HG02571 (cell line): Measurements from ENCODE around the gene MED12L.

ENCODE experiments used
- ATAC-seq: cut with Tn5 transposase; IDR thresholded peaks from one replicate; pipeline ENCODE4 v1.9.1; 2021; ENCODE audit warnings: mild to moderate bottlenecking, moderate library complexity; ENCODE audit not compliant: unreplicated experiment

Gene MED12L

GRCh38 chr3:151394611-151395010 is 309.1 kb downstream of the MED12L start:
- ATAC-seq: no peak

- ATAC-seq: no peak
Measured at GRCh38 chr3:151395806-151396205, 310.3 kb downstream of the MED12L start.

- no peak for ATAC-seq
Measured at GRCh38 chr3:151398895-151399294, 313.4 kb downstream of the MED12L start.

- no peak for ATAC-seq
Measured at GRCh38 chr3:151400341-151400740, 314.9 kb downstream of the MED12L start.

DNA sequence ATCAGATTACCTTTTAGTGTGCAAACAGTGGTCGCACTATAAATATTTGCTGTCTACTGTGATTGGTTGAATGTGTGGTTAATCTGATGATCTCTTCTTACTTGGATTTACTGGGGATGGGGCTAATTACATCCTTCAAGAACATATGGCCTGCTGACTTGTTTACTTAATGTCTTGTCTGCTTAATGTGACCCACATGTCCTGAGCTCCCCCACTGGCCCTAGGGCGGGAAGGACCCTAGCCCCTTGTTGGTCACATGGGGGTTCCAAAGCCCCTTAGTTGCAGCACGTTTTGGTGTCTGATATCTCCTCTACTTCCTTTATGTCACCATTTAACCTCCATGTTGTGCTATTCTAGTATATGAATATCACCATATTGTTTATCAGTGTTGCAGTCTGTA is 316.9 kb downstream of the MED12L start:
- ATAC-seq: no peak

- no peak for ATAC-seq
Measured at GRCh38 chr3:151403246-151403645, 317.8 kb downstream of the MED12L start.

GRCh38 chr3:151404316-151404715 is 318.9 kb downstream of the MED12L start:
- ATAC-seq: no peak

DNA sequence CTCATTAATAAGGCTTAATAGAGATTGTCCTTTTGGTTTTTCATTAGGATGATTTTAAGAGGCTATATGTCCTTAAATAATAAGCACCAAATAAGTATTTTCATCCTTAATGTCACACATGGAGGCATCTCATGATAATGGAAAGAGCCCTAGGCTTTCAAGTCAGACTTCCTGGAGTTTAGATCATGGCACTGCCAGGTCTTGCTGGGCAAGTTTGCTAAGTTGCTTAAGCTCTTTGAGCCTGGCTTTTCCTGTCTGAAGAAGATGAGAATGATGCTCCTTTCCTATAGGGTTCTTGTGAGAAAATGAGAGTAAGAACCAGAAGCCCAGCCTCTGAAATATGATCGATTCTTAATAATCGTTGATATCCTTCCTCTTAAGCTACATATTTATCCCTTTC is 322.5 kb downstream of the MED12L start:
- no peak for ATAC-seq

- ATAC-seq: no peak
Measured at GRCh38 chr3:151410891-151411559, 325.6 kb downstream of the MED12L start.

DNA sequence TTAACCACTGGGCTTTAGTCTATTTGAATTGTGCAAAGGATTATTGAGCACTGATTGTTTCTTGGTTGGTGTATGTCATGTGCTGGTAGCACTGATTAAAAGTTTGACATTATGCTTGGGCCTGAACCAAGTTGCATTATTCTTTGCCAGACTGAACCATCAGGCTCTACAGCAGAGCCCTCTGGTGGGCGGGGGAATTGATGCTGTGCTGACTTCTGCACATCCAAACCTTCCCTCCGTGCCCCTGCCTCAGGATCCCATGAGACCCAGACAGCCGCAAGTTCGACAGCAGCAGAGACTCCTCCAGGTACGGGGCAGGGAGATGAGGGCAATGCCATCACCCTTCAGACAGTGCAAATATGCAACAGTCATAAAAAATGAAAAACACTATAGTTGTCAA is 327.5 kb downstream of the MED12L start:
- no peak for ATAC-seq

- ATAC-seq: no peak
Measured at GRCh38 chr3:151415289-151415688, 329.8 kb downstream of the MED12L start.

- no peak for ATAC-seq
Measured at GRCh38 chr3:151419806-151420205, 334.3 kb downstream of the MED12L start.

GRCh38 chr3:151421938-151422337 is 336.5 kb downstream of the MED12L start:
- no peak for ATAC-seq

DNA sequence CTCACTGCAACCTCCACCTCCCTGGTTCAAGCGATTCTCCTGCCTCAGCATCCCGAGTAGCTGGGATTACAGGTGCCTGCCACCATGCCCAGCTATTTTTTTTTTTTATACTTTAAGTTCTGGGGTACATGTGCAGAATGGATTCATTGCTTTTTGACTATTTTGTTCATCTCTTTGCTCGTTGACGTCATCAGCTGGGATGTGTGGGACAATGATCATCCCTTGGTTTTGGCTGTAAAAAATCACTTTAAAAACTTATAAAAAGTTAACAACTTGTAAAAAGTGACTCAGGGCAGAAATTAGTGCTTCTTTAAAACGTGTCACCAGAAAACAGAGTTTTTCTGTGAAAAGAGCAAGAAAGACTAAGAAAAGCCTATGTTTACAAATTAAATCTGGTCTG is 337.6 kb downstream of the MED12L start:
- no peak for ATAC-seq

DNA sequence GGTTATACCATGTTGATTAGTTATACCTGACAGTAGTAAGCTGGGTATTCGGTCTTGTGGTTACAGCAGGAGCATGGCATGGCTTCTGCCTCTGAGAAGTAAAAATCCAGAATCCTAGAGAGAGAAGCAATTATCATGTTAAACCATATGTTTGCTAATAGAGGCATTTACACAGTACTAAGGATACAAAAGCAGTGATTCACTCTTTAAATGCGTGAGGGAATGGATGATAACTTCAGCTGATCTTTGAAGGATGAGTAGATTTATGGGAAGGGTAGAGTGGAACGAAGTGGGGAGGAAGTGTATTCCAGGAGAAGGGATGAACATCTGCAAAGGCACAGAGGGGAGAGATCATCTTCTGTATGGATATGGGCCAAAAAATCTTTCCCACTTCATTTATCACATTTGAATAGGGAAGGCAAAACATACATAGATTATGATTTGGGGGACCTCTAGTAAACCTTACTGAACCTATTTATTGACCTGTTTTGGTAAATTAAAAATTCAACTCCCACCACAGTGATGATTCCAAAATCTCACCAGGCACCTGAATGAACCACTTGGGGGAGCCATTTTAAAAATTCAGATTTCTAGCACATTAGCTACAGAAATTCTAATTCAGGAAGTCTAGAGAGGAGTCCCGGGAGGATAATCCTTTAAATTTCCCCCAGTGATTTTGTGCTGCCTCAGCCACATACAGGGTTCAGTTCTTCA is 340.3 kb downstream of the MED12L start:
- no peak for ATAC-seq

GRCh38 chr3:151426341-151426657 is 340.8 kb downstream of the MED12L start:
- no peak for ATAC-seq

GRCh38 chr3:151428386-151428785 is 342.9 kb downstream of the MED12L start:
- no peak for ATAC-seq

GRCh38 chr3:151430821-151431484 is 345.5 kb downstream of the MED12L start:
- ATAC-seq: no peak

- ATAC-seq: no peak
Measured at GRCh38 chr3:151431940-151432339, 346.5 kb downstream of the MED12L start.

DNA sequence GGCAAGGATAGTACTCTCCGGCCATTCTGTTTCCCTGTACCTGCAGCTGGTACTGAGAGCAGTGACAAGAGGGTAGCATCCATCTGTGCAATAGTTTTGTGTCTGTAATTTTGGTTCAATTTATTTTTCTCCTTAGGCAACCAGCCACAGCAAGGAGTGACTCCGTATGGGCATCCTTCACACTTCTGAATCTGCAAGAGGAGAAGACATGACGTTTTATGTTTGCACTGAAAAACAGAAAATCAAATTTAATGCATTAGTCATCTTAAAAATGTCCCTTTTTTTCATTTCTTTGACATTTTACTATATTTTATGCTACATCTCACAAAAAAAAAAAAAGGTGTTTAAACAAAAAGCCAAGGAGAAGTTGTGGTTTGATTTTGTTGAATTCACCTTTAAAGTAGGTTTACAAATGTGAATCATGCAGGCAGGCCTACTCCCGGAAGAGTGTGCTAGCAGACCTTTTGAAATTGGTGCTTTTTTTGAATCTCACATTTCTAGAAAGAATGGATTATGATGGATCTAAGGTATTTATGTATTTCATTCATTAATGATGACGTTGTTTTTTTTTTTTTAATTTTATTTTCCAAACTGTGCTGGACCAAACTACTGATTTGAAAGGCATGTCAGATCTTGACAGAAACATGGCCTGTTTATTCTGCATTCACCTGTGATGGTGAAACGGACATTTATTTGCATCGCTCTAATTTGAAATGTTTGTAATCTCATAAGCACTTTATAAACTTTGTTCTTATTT is 347.3 kb downstream of the MED12L start:
- no peak for ATAC-seq

GRCh38 chr3:151434151-151434890 is 348.9 kb downstream of the MED12L start:
- no peak for ATAC-seq
